Fibroblast of villous mesenchyme (primary cell): ENCODE results near the gene TMEM108. TPM values are rescaled to one million over a fixed set of nuclear protein-coding genes. Genes with fewer than 3 reads are reported as not detected.

Experiments used
- DNase-seq: peaks from one replicate; pipeline ENCODE4 v3.0.0-alpha.2; 2010; ENCODE audit warnings: low read depth
- H3K4me3 ChIP-seq: 2 replicates; pipeline ENCODE4 v1.5.1; 2011; ENCODE audit warnings: low read depth, mild to moderate bottlenecking, low read length
- CTCF ChIP-seq: IDR thresholded peaks from 2 replicates; pipeline ENCODE4 v1.5.1; 2012; ENCODE audit warnings: low read depth, mild to moderate bottlenecking, low read length; ENCODE audit not compliant: insufficient read depth
- total RNA-seq: library from RNA; depleted of rRNA; stranded (reverse); fragments of >200 nt; gene quantifications from 2 replicates; pipeline ENCODE4 v1.2.3, GENCODE V29; 2012

TMEM108 gene
- total RNA-seq, 1 donor = under 0.01 TPM

GRCh38 chr3:133386876-133387275, 348.7 kb downstream of the TMEM108 start:
- DNase-seq = no peak
- TF ChIP-seq CTCF = no peak
- H3K4me3 ChIP-seq = no peak overlapping the region

GRCh38 chr3:133387341-133387740, 349.1 kb downstream of the TMEM108 start:
- DNase-seq = no peak
- no peak overlapping the region for H3K4me3 ChIP-seq
- TF ChIP-seq CTCF = no peak

GRCh38 chr3:133388696-133389395, 350.7 kb downstream of the TMEM108 start:
- no peak for DNase-seq
- no peak overlapping the region for H3K4me3 ChIP-seq
- no peak for TF ChIP-seq CTCF

GRCh38 chr3:133390715-133391114, 352.5 kb downstream of the TMEM108 start:
- no peak overlapping the region for H3K4me3 ChIP-seq
- TF ChIP-seq CTCF = no peak
- no peak for DNase-seq

- H3K4me3 ChIP-seq = no peak overlapping the region
- TF ChIP-seq CTCF = no peak
- no peak for DNase-seq
These were observed 355.0 kb downstream of the TMEM108 start for GRCh38 chr3:133393204-133393603.

- no peak overlapping the region for H3K4me3 ChIP-seq
- no peak for TF ChIP-seq CTCF
- DNase-seq = no peak
These were observed 355.7 kb downstream of the TMEM108 start for GRCh38 chr3:133393691-133394474.
